ENCODE data around the gene SRSF9.
"Not testable (repeated sequence)": the region's sequence is repeated elsewhere in the genome, so short reads cannot be mapped to it uniquely, and the experiment has no call there.

The SRSF9 gene

GRCh38 chr12:120469450-120470149, at the start of gene SRSF9:
Gene SRSF9 (minus strand): TSS chr12:120469748. CDS start chr12:120469609, 139 bp downstream.
- peak; percentile 95 to 96 for DNase-seq (ENCODE audit: low read depth in 2 of 2)

GRCh38 chr12:120519324-120519723, 49.8 kb upstream of the SRSF9 start:
- DNase-seq (ENCODE audit: low read depth in 2 of 2): not testable (repeated sequence)

- DNase-seq (ENCODE audit: low read depth in 2 of 2): no peak
Observed at GRCh38 chr12:120515496-120515895, 45.9 kb upstream of the SRSF9 start.

GRCh38 chr12:120514002-120514401, 44.5 kb upstream of the SRSF9 start:
- DNase-seq (ENCODE audit: low read depth in 2 of 2): no peak

GRCh38 chr12:120508537-120508936, 39.0 kb upstream of the SRSF9 start:
- no peak for DNase-seq (ENCODE audit: low read depth in 2 of 2)

GRCh38 chr12:120504587-120504986, 35.0 kb upstream of the SRSF9 start:
- DNase-seq (ENCODE audit: low read depth in 2 of 2): no peak

- no peak for DNase-seq (ENCODE audit: low read depth in 2 of 2)
Observed at GRCh38 chr12:120500581-120500980, 31.0 kb upstream of the SRSF9 start.

GRCh38 chr12:120498870-120499515, 29.4 kb upstream of the SRSF9 start:
- no peak for DNase-seq (ENCODE audit: low read depth in 2 of 2)

- DNase-seq (ENCODE audit: low read depth in 2 of 2): no peak
Observed at GRCh38 chr12:120497524-120498150, 28.1 kb upstream of the SRSF9 start.

GRCh38 chr12:120496413-120497340, 27.1 kb upstream of the SRSF9 start:
- peak; percentile 12 to 28 for DNase-seq (ENCODE audit: low read depth in 2 of 2)

GRCh38 chr12:120495731-120496412, 26.3 kb upstream of the SRSF9 start, which contains the start of gene DYNLL1:
Gene DYNLL1 (plus strand): TSS chr12:120496113. CDS start chr12:120496422, 309 bp downstream.
- DNase-seq (ENCODE audit: low read depth in 2 of 2): peak; percentile 97 to 98

- DNase-seq (ENCODE audit: low read depth in 2 of 2): no peak
Observed at GRCh38 chr12:120495186-120495730, 25.7 kb upstream of the SRSF9 start.

- no peak for DNase-seq (ENCODE audit: low read depth in 2 of 2)
Observed at GRCh38 chr12:120490833-120491512, 21.4 kb upstream of the SRSF9 start.

- DNase-seq (ENCODE audit: low read depth in 2 of 2): no peak
Observed at GRCh38 chr12:120490325-120490724, 20.8 kb upstream of the SRSF9 start.

- DNase-seq (ENCODE audit: low read depth in 2 of 2): no peak
Observed at GRCh38 chr12:120489018-120489417, 19.5 kb upstream of the SRSF9 start.

- no peak for DNase-seq (ENCODE audit: low read depth in 2 of 2)
Observed at GRCh38 chr12:120488057-120488640, 18.6 kb upstream of the SRSF9 start.

GRCh38 chr12:120487552-120487951, 18.0 kb upstream of the SRSF9 start:
- not testable (repeated sequence) for DNase-seq (ENCODE audit: low read depth in 2 of 2)

GRCh38 chr12:120485961-120486881, 16.7 kb upstream of the SRSF9 start:
- DNase-seq (ENCODE audit: low read depth in 2 of 2): no peak

GRCh38 chr12:120483621-120484020, 14.1 kb upstream of the SRSF9 start:
- no peak for DNase-seq (ENCODE audit: low read depth in 2 of 2)

All from activated CD4-positive, alpha-beta T cell treated with anti-CD3 and anti-CD28 coated beads for 24 hours (primary cell).